A549 (cell line): Measurements from ENCODE around the gene NOS3. TPM values are rescaled to one million over a fixed set of nuclear protein-coding genes. Genes with fewer than 3 reads are reported as not detected.

Experiments used
- ATAC-seq, 2 experiments: fragments of 200-7000 bp in 1 of 2; fragments of >200 bp in 1 of 2; cut with Nextera tagmentation in 1 of 2; cut with Tn5 transposase in 1 of 2; 3 replicates each; pipeline versions ENCODE4 v1.8.0 to v1.9.1; 2018 to 2020; ENCODE audit warnings: mild to moderate bottlenecking in 1 of 2, moderate library complexity in 1 of 2
- CTCF ChIA-PET: fragments of 300-600 bp; sonication (Branson Sonifier 250); formaldehyde crosslinking; extraction: SDS; loops from one replicate; lab custom pipeline; 2021; ENCODE audit warnings: antibody characterized with exemption, inconsistent platforms; lab: Yijun Ruan, JAX
- POLR2A ChIA-PET: fragments of 350-600 bp; formaldehyde crosslinking; extraction: SDS; loops from one replicate; lab custom pipeline; 2021; ENCODE audit warnings: antibody characterized with exemption, inconsistent platforms; lab: Yijun Ruan, JAX
- DNase-seq, 2 experiments: peaks; one replicate each; pipeline versions ENCODE4 v3.0.0 to v3.0.0-alpha.2; 2011 to 2016; ENCODE audit warnings: low read depth in 1 of 2, low spot score in 1 of 2
- FAIRE-seq: peaks from 2 replicates; lab custom pipeline; 2011; peaks lifted over from hg19 to GRCh38; lab: Jason Lieb, UNC
- H3K27ac ChIP-seq, 2 experiments: fragments of >200 bp; sonication (Bioruptor Twin); formaldehyde crosslinking; 3 replicates each; pipeline ENCODE4 v1.5.1; 2016 to 2017
- H3K4me1 ChIP-seq: fragments of >200 bp; sonication (Bioruptor Twin); formaldehyde crosslinking; 3 replicates; pipeline ENCODE4 v1.6.1; 2016
- H3K4me2 ChIP-seq: fragments of >200 bp; sonication (Bioruptor Twin); formaldehyde crosslinking; 3 replicates; pipeline ENCODE4 v1.6.1; 2016
- H3K4me3 ChIP-seq: fragments of >200 bp; sonication (Bioruptor Twin); formaldehyde crosslinking; 3 replicates; pipeline ENCODE4 v1.5.1; 2016
- H3K9me3 ChIP-seq: fragments of >200 bp; sonication (Bioruptor Twin); formaldehyde crosslinking; 3 replicates; pipeline ENCODE4 v1.6.1; 2016
- CBX8 ChIP-seq: fragments of 200-600 bp; sonication (generic); IDR thresholded peaks from 2 replicates; pipeline ENCODE4 v1.6.1; 2016
- CHD4 ChIP-seq: fragments of 200-600 bp; sonication (generic); IDR thresholded peaks from 2 replicates; pipeline ENCODE4 v1.6.1; 2016; ENCODE audit warnings: antibody characterized with exemption, mild to moderate bottlenecking, borderline replicate concordance
- ELK1 ChIP-seq: fragments of 150-350 bp; IDR thresholded peaks from 2 replicates; pipeline ENCODE4 v1.6.1; 2014; ENCODE audit warnings: low read depth, mild to moderate bottlenecking, low read length
- EP300 ChIP-seq, 2 experiments: fragments of >200 bp; sonication (Bioruptor Twin); formaldehyde crosslinking; IDR thresholded peaks; 2 replicates in 1 of 2; 3 replicates in 1 of 2; pipeline ENCODE4 v1.6.1; 2016 to 2017
- ESRRA ChIP-seq: fragments of 150-350 bp; IDR thresholded peaks from 2 replicates; pipeline ENCODE4 v1.6.1; 2014; ENCODE audit warnings: mild to moderate bottlenecking, low read length, borderline replicate concordance
- FOSB ChIP-seq: fragments of 250-450 bp; sonication (Bioruptor Pico); IDR thresholded peaks from 2 replicates; pipeline ENCODE4 v1.5.0; 2020; ENCODE audit warnings: mild to moderate bottlenecking, moderate library complexity
- FOSL2 ChIP-seq, 2 experiments: fragments of 450-650 bp in 1 of 2; fragments of >200 bp in 1 of 2; sonication (Bioruptor Twin) in 1 of 2; formaldehyde crosslinking; IDR thresholded peaks; 2 replicates each; pipeline versions ENCODE4 v1.5.0 to v1.6.1; 2016 to 2020; ENCODE audit warnings: mild to moderate bottlenecking in 1 of 2, moderate library complexity in 1 of 2
- FOXS1 ChIP-seq: fragments of 250-450 bp; sonication (Bioruptor Pico); IDR thresholded peaks from 2 replicates; pipeline ENCODE4 v1.5.0; 2020; ENCODE audit warnings: mild to moderate bottlenecking, moderate library complexity
- GATA3 ChIP-seq: IDR thresholded peaks from 2 replicates; pipeline ENCODE4 v1.6.1; 2012; ENCODE audit warnings: borderline replicate concordance
- HDAC2 ChIP-seq: fragments of 200-600 bp; sonication (generic); IDR thresholded peaks from 2 replicates; pipeline ENCODE4 v1.6.1; 2016
- HMGXB4 ChIP-seq: fragments of 250-450 bp; sonication (Bioruptor Pico); IDR thresholded peaks from 2 replicates; pipeline ENCODE4 v1.5.0; 2021; ENCODE audit warnings: mild to moderate bottlenecking, moderate library complexity, borderline replicate concordance
- HOXB13 ChIP-seq: fragments of 250-450 bp; sonication (Bioruptor Pico); IDR thresholded peaks from 2 replicates; pipeline ENCODE4 v1.5.0; 2020; ENCODE audit warnings: low read depth, mild to moderate bottlenecking, moderate library complexity
- HOXB5 ChIP-seq: fragments of 250-450 bp; sonication (Bioruptor Pico); IDR thresholded peaks from 2 replicates; pipeline ENCODE4 v1.5.0; 2020; ENCODE audit warnings: mild to moderate bottlenecking, moderate library complexity
- KDM5A ChIP-seq: fragments of 200-600 bp; sonication (generic); IDR thresholded peaks from 2 replicates; pipeline ENCODE4 v1.6.1; 2016; ENCODE audit warnings: antibody characterized with exemption, mild to moderate bottlenecking
- MAX ChIP-seq: IDR thresholded peaks from 2 replicates; pipeline ENCODE4 v1.6.1; 2012
- NFE2L2 ChIP-seq: fragments of 150-350 bp; conservative IDR thresholded peaks from 2 replicates; pipeline ENCODE4 v1.6.1; 2014; ENCODE audit warnings: low read length
- NPAS2 ChIP-seq: fragments of 250-450 bp; sonication (Bioruptor Pico); IDR thresholded peaks from 2 replicates; pipeline ENCODE4 v1.8.0; 2022; ENCODE audit warnings: mild to moderate bottlenecking, moderate library complexity, borderline replicate concordance
- NR3C1 ChIP-seq: fragments of >200 bp; sonication (Bioruptor Twin); formaldehyde crosslinking; IDR thresholded peaks from 3 replicates; pipeline ENCODE4 v1.6.1; 2017
- PHF8 ChIP-seq: fragments of 200-600 bp; sonication (generic); IDR thresholded peaks from 2 replicates; pipeline ENCODE4 v1.6.1; 2016; ENCODE audit warnings: low read depth, mild to moderate bottlenecking, antibody characterized with exemption, moderate library complexity, borderline replicate concordance
- RAD21 ChIP-seq, 2 experiments: fragments of >200 bp in 1 of 2; sonication (Bioruptor Twin) in 1 of 2; formaldehyde crosslinking in 1 of 2; IDR thresholded peaks in 1 of 2; conservative IDR thresholded peaks in 1 of 2; 2 replicates in 1 of 2; 3 replicates in 1 of 2; pipeline ENCODE4 v1.6.1; 2012 to 2018; ENCODE audit warnings: inconsistent platforms in 1 of 2
- RARB ChIP-seq: fragments of 250-450 bp; sonication (Bioruptor Pico); IDR thresholded peaks from 2 replicates; pipeline ENCODE4 v1.8.0; 2021; ENCODE audit warnings: mild to moderate bottlenecking, moderate library complexity
- RCOR1 ChIP-seq: fragments of 150-350 bp; IDR thresholded peaks from 2 replicates; pipeline ENCODE4 v1.6.1; 2014; ENCODE audit warnings: antibody characterized with exemption, low read length, low read depth
- REST ChIP-seq: fragments of 200-600 bp; sonication (generic); IDR thresholded peaks from 2 replicates; pipeline ENCODE4 v1.6.1; 2016; ENCODE audit warnings: antibody characterized with exemption, mild to moderate bottlenecking, moderate library complexity
- RNF2 ChIP-seq: fragments of 200-600 bp; sonication (generic); IDR thresholded peaks from 2 replicates; pipeline ENCODE4 v1.6.1; 2016; ENCODE audit warnings: low read depth, mild to moderate bottlenecking, antibody characterized with exemption, moderate library complexity, borderline replicate concordance
- SMC3 ChIP-seq: fragments of >200 bp; sonication (Bioruptor Twin); formaldehyde crosslinking; IDR thresholded peaks from 3 replicates; pipeline ENCODE4 v1.6.1; 2018; ENCODE audit warnings: inconsistent platforms
- SREBF2 ChIP-seq: fragments of 450-650 bp; IDR thresholded peaks from 2 replicates; pipeline ENCODE4 v1.6.1; 2014; ENCODE audit warnings: mild to moderate bottlenecking, moderate library complexity
- TFCP2L1 ChIP-seq: fragments of 250-450 bp; sonication (Bioruptor Pico); IDR thresholded peaks from 2 replicates; pipeline ENCODE4 v1.5.0; 2021; ENCODE audit warnings: mild to moderate bottlenecking
- TP53 ChIP-seq: fragments of 250-450 bp; sonication (Bioruptor Pico); IDR thresholded peaks from 2 replicates; pipeline ENCODE4 v1.5.0; 2021; ENCODE audit warnings: mild to moderate bottlenecking, moderate library complexity
- ZC3H11A ChIP-seq: fragments of 450-650 bp; IDR thresholded peaks from 2 replicates; pipeline ENCODE4 v1.6.1; 2014; ENCODE audit warnings: antibody characterized with exemption, mild to moderate bottlenecking
- ZFP36 ChIP-seq: fragments of 450-650 bp; IDR thresholded peaks from 2 replicates; pipeline ENCODE4 v1.6.1; 2014; ENCODE audit warnings: borderline replicate concordance; ENCODE audit not compliant: partially characterized antibody
- ZNF302 ChIP-seq: fragments of 250-450 bp; sonication (Bioruptor Pico); IDR thresholded peaks from 2 replicates; pipeline ENCODE4 v1.9.0; 2021; ENCODE audit warnings: inconsistent platforms, mild to moderate bottlenecking, moderate library complexity
- ZSCAN20 ChIP-seq: fragments of 250-450 bp; sonication (Bioruptor Pico); IDR thresholded peaks from 2 replicates; pipeline ENCODE4 v1.8.0; 2022; ENCODE audit warnings: mild to moderate bottlenecking, moderate library complexity
- WGBS: methylation state at CpG from one replicate; pipeline ENCODE4 v1.1.6; 2017; ENCODE audit errors: missing lambda C conversion rate; 5-methylcytosine and 5-hydroxymethylcytosine counted together
- polyA plus RNA-seq, 4 experiments: library from polyadenylated mRNA; depleted of rRNA in 3 of 4; stranded (reverse); fragments of >200 nt; fragmentation: RNase III in 1 of 4; extraction: RNeasy Plus Mini Kit Qiagen cat#74134 plus additional on column Dnase treatment in 1 of 4; gene quantifications; 2 replicates in 3 of 4; 3 replicates in 1 of 4; pipeline ENCODE4 v1.2.3, GENCODE V29; 2011 to 2017

Gene NOS3
- polyA plus RNA-seq, 2 of the 4 experiments (the other 2 are of a cell fraction), result 0.52 to 0.71 TPM

GRCh38 chr7:151028948-151029501 is 38.2 kb downstream of the NOS3 start:
- no peak for TF ChIP-seq ZFP36
- 0 out of 2 replicates have a peak, but pooled peaks have one; percentile 7 for TF ChIP-seq PHF8
- TF ChIP-seq RNF2, result no peak
- TF ChIP-seq REST, result no peak
- no peak for TF ChIP-seq ESRRA
- no peak for TF ChIP-seq NPAS2 (CRISPR knock-in tag)
- no peak for TF ChIP-seq MAX
- no peak for TF ChIP-seq SREBF2
- TF ChIP-seq KDM5A, result no peak
- TF ChIP-seq TFCP2L1 (CRISPR knock-in tag), result no peak
- 0 out of 2 replicates have a peak, but pooled peaks have one; percentile 50 for TF ChIP-seq TP53 (CRISPR knock-in tag)
- no peak for TF ChIP-seq ZC3H11A
- no peak for TF ChIP-seq EP300 (IDR thresholded peaks at IDR 0.05)
- no peak for TF ChIP-seq HOXB13
- TF ChIP-seq ZNF302 (CRISPR knock-in tag), result no peak
- TF ChIP-seq ELK1, result no peak
- TF ChIP-seq SMC3, result no peak
- no peak for TF ChIP-seq GATA3
- TF ChIP-seq CBX8, result no peak
- no peak for TF ChIP-seq ZSCAN20 (CRISPR knock-in tag)
- TF ChIP-seq CHD4, result 0 out of 2 replicates have a peak, but pooled peaks have one; percentile 77
- no peak for TF ChIP-seq FOSL2 (IDR thresholded peaks at IDR 0.05)
- no peak for TF ChIP-seq FOSL2 (CRISPR knock-in tag; IDR thresholded peaks at IDR 0.05)
- no peak for TF ChIP-seq HOXB5 (CRISPR knock-in tag)
- CTCF ChIA-PET, result interaction anchor here (1.0 to 3.6 kb wide), 18 partner anchors 10 to 95 kb away, joined by 3 to 28 read pairs (median 5); partner anchors contain the start of genes CDK5 and SLC4A2
- H3K4me1 ChIP-seq, result peaks cover 21% of the 10 kb centered on the region; the same call in 2 of the 3 replicates
- FAIRE-seq (no peak), DNase-seq (no peak), ATAC-seq (no peak)
- 32% methylated on average over 17 of the region's 17 CpGs for WGBS
- H3K27ac ChIP-seq, result peak overlapping the region; percentile 73 to 90
- no peaks in the 10 kb centered on the region for H3K9me3 ChIP-seq
- POLR2A ChIA-PET, result interaction anchor here (1.3 to 1.5 kb wide), 8 partner anchors 10 to 651 kb away, joined by 4 to 15 read pairs (median 5); partner anchors contain the start of genes ABCF2, CDK5 and SLC4A2
- peak overlapping the region; percentile 96 for H3K4me2 ChIP-seq
- peak overlapping the region; percentile 49 for H3K4me3 ChIP-seq

- 93% methylated on average over 4 of the region's 4 CpGs for WGBS
- CTCF ChIA-PET, result interaction anchor here (3.2 to 5.7 kb wide), 2 partner anchors 13 to 80 kb away, joined by 25 to 34 read pairs; no protein-coding TSS in a partner anchor
- TF ChIP-seq HMGXB4, result no peak
- TF ChIP-seq PHF8, result no peak
- no peak for TF ChIP-seq FOXS1 (CRISPR knock-in tag)
- no peak for TF ChIP-seq HOXB5 (CRISPR knock-in tag)
- no peak for TF ChIP-seq EP300 (IDR thresholded peaks at IDR 0.05)
- no peak for TF ChIP-seq RAD21 (conservative IDR thresholded peaks at IDR 0.05 in 1 of 2, IDR thresholded peaks at IDR 0.05 in 1 of 2)
- no peak for TF ChIP-seq RARB
- no peak for TF ChIP-seq HOXB13
- no peak for TF ChIP-seq HDAC2
- no peak for TF ChIP-seq SREBF2
- no peak for TF ChIP-seq RCOR1
- no peak for TF ChIP-seq KDM5A
- TF ChIP-seq NPAS2 (CRISPR knock-in tag), result no peak
- no peak for TF ChIP-seq FOSB
- no peak for TF ChIP-seq NR3C1
- no peak for TF ChIP-seq NFE2L2
Observed at GRCh38 chr7:151031011-151031410, 40.2 kb downstream of the NOS3 start.

More at GRCh38 chr7:151031011-151031410, 40.2 kb downstream of the NOS3 start:
- DNase-seq, result no peak
- H3K4me1 ChIP-seq, result peaks cover 18% of the 10 kb centered on the region; the same call in 2 of the 3 replicates
- POLR2A ChIA-PET, result no interaction called here
- no peak for FAIRE-seq
- no peak overlapping the region for H3K4me3 ChIP-seq
- no peaks in the 10 kb centered on the region for H3K9me3 ChIP-seq
- no peak for ATAC-seq
- no peak overlapping the region for H3K27ac ChIP-seq
- no peak overlapping the region for H3K4me2 ChIP-seq
